IMR-90 (cell line): ENCODE results near the gene PPP2R2D. TPM values are rescaled to one million over a fixed set of nuclear protein-coding genes. Genes with fewer than 3 reads are reported as not detected.
A peak's percentile ranks its signal among the peaks of the same experiment; 100 is the strongest.

Source experiments
- ATAC-seq: fragments of 200-7000 bp; cut with Tn5 transposase; 2 replicates; pipeline ENCODE4 v1.9.1; 2020; ENCODE audit warnings: low read depth, mild to moderate bottlenecking, moderate library complexity
- BruUV-seq: library from RNA; stranded (reverse); fragments of 400-500 nt; replicated peaks from 2 replicates; lab custom pipeline; 2021; lab: Mats Ljungman, UMichigan
- CTCF ChIA-PET: fragments of 300-600 bp; formaldehyde crosslinking; extraction: SDS; loops from one replicate; lab custom pipeline; 2021; ENCODE audit warnings: antibody characterized with exemption; lab: Yijun Ruan, JAX
- POLR2A ChIA-PET: fragments of 300-600 bp; sonication (Branson Sonifier 250); formaldehyde crosslinking; loops from one replicate; lab custom pipeline; 2022; ENCODE audit warnings: antibody characterized with exemption; ENCODE audit not compliant: unreplicated experiment; lab: Charles Lee
- DNase-seq: peaks from one replicate; pipeline ENCODE4 v3.0.0; 2013
- H2AFZ ChIP-seq: replicated peaks from 2 replicates; pipeline ENCODE3; 2013; ENCODE audit warnings: low read length, mild to moderate bottlenecking; ENCODE audit not compliant: poor library complexity
- H2AK5ac ChIP-seq: 2 replicates; pipeline ENCODE4 v1.6.1; 2013; ENCODE audit warnings: low read depth, low read length, inconsistent platforms
- H2AK9ac ChIP-seq: replicated peaks from 2 replicates; pipeline ENCODE3; 2013; ENCODE audit warnings: mild to moderate bottlenecking, low read depth, low read length, moderate library complexity; ENCODE audit not compliant: poor library complexity
- H2BK120ac ChIP-seq: 2 replicates; pipeline ENCODE4 v1.6.1; 2013; ENCODE audit warnings: low read depth, low read length, inconsistent platforms
- H2BK15ac ChIP-seq: 3 replicates; pipeline ENCODE4 v1.6.1; 2013; ENCODE audit warnings: low read depth, low read length, inconsistent platforms
- H2BK20ac ChIP-seq: 2 replicates; pipeline ENCODE4 v1.6.1; 2013; ENCODE audit warnings: low read depth, mild to moderate bottlenecking, inconsistent platforms, low read length, moderate library complexity
- H2BK5ac ChIP-seq: 2 replicates; pipeline ENCODE4 v1.6.1; 2013; ENCODE audit warnings: mild to moderate bottlenecking, low read depth, low read length, inconsistent platforms; ENCODE audit not compliant: poor library complexity, severe bottlenecking
- H3K14ac ChIP-seq: replicated peaks from 2 replicates; pipeline ENCODE4 v1.6.1; 2013; ENCODE audit warnings: low read depth, low read length, inconsistent platforms
- H3K18ac ChIP-seq: 2 replicates; pipeline ENCODE4 v1.6.1; 2013; ENCODE audit warnings: low read depth, low read length, control low read depth
- H3K23ac ChIP-seq: 2 replicates; pipeline ENCODE4 v1.6.1; 2013; ENCODE audit warnings: low read depth, low read length, inconsistent platforms
- H3K27ac ChIP-seq: 2 replicates; pipeline ENCODE4 v1.5.1; 2013; ENCODE audit warnings: mild to moderate bottlenecking, control low read depth, low read length; ENCODE audit not compliant: insufficient read depth
- H3K27me3 ChIP-seq: 2 replicates; pipeline ENCODE4 v1.6.1; 2013; ENCODE audit warnings: low read length; ENCODE audit not compliant: control insufficient read depth, insufficient read depth
- H3K36me3 ChIP-seq: 2 replicates; pipeline ENCODE4 v1.6.1; 2013; ENCODE audit warnings: low read length, mixed read lengths; ENCODE audit not compliant: control insufficient read depth, insufficient read depth
- H3K4ac ChIP-seq: 2 replicates; pipeline ENCODE4 v1.6.1; 2013; ENCODE audit warnings: low read depth, low read length, inconsistent platforms
- H3K4me1 ChIP-seq: 2 replicates; pipeline ENCODE4 v1.6.1; 2013; ENCODE audit warnings: low read length, mixed read lengths; ENCODE audit not compliant: control insufficient read depth, insufficient read depth
- H3K4me2 ChIP-seq: 2 replicates; pipeline ENCODE4 v1.6.1; 2013; ENCODE audit warnings: low read depth, mild to moderate bottlenecking, control low read depth, low read length, moderate library complexity
- H3K4me3 ChIP-seq: 2 replicates; pipeline ENCODE4 v1.5.1; 2013; ENCODE audit warnings: low read depth, mild to moderate bottlenecking, control low read depth, low read length, moderate library complexity; ENCODE audit not compliant: insufficient read depth
- H3K56ac ChIP-seq: 2 replicates; pipeline ENCODE4 v1.6.1; 2013; ENCODE audit warnings: low read length, inconsistent platforms; ENCODE audit not compliant: insufficient read depth; ENCODE audit errors: extremely low read depth
- H3K79me1 ChIP-seq, 2 experiments: 2 replicates each; pipeline ENCODE4 v1.6.1; 2013; ENCODE audit warnings: low read length in 2 of 2, inconsistent platforms in 1 of 2, low read depth in 1 of 2
- H3K9ac ChIP-seq: 2 replicates; pipeline ENCODE4 v1.6.1; 2013; ENCODE audit warnings: low read depth, low read length, control low read depth
- H3K9me1 ChIP-seq: 2 replicates; pipeline ENCODE4 v1.6.1; 2013; ENCODE audit warnings: low read length, inconsistent platforms; ENCODE audit not compliant: insufficient read depth
- H3K9me3 ChIP-seq: 2 replicates; pipeline ENCODE4 v1.6.1; 2013; ENCODE audit warnings: low read length; ENCODE audit not compliant: control insufficient read depth, insufficient read depth
- H4K20me1 ChIP-seq: 2 replicates; pipeline ENCODE4 v1.6.1; 2013; ENCODE audit warnings: low read length, inconsistent platforms; ENCODE audit not compliant: insufficient read depth
- H4K5ac ChIP-seq: 2 replicates; pipeline ENCODE4 v1.6.1; 2013; ENCODE audit warnings: mild to moderate bottlenecking, low read depth, low read length, control low read depth
- H4K8ac ChIP-seq, 2 experiments: 2 replicates each; pipeline ENCODE4 v1.6.1; 2013; ENCODE audit warnings: low read depth in 2 of 2, low read length in 2 of 2, control low read depth in 1 of 2, inconsistent platforms in 1 of 2
- H4K91ac ChIP-seq: 2 replicates; pipeline ENCODE4 v1.6.1; 2013; ENCODE audit warnings: low read depth, low read length, inconsistent platforms; ENCODE audit not compliant: insufficient read depth
- CHD1 ChIP-seq: IDR thresholded peaks from 2 replicates; pipeline ENCODE4 v1.6.1; 2012; ENCODE audit warnings: low read depth, low read length, improper control_type of control experiment
- ELK1 ChIP-seq: fragments of 150-350 bp; IDR thresholded peaks from 2 replicates; pipeline ENCODE4 v1.6.1; 2016; ENCODE audit warnings: low read depth, mild to moderate bottlenecking, low read length, moderate library complexity, borderline replicate concordance
- FOS ChIP-seq: fragments of 150-350 bp; IDR thresholded peaks from 2 replicates; pipeline ENCODE4 v1.6.1; 2016; ENCODE audit warnings: low read depth, low read length
- MAFK ChIP-seq: IDR thresholded peaks from 2 replicates; pipeline ENCODE4 v1.6.1; 2012; ENCODE audit warnings: low read depth, low read length, improper control_type of control experiment
- MAZ ChIP-seq: IDR thresholded peaks from 2 replicates; pipeline ENCODE4 v1.6.1; 2012; ENCODE audit warnings: low read depth, mild to moderate bottlenecking, low read length, improper control_type of control experiment, moderate library complexity, borderline replicate concordance
- MXI1 ChIP-seq: IDR thresholded peaks from 2 replicates; pipeline ENCODE4 v1.6.1; 2012; ENCODE audit warnings: low read depth, mild to moderate bottlenecking, low read length, moderate library complexity, borderline replicate concordance
- POLR2A ChIP-seq: IDR thresholded peaks from 2 replicates; pipeline ENCODE4 v1.6.1; 2012; ENCODE audit warnings: mild to moderate bottlenecking, low read depth, low read length
- RAD21 ChIP-seq: IDR thresholded peaks from 2 replicates; pipeline ENCODE4 v1.6.1; 2012; ENCODE audit warnings: low read length, improper control_type of control experiment
- SMC3 ChIP-seq: fragments of 150-350 bp; IDR thresholded peaks from 2 replicates; pipeline ENCODE4 v1.6.1; 2016; ENCODE audit warnings: low read depth, mild to moderate bottlenecking, antibody characterized with exemption, low read length, moderate library complexity
- WGBS, 2 experiments: methylation state at CpG; one replicate each; pipeline versions ENCODE4 v1.1.5 to v1.1.7; 2013; ENCODE audit warnings: missing lambda C conversion rate in 2 of 2; ENCODE audit not compliant: insufficient read length in 1 of 2; ENCODE audit errors: extremely low coverage in 2 of 2; 5-methylcytosine and 5-hydroxymethylcytosine counted together
- dilution Hi-C: fragments of 300-500 bp; cut with HindIII; formaldehyde crosslinking; loops from one replicate; pipeline ENCODE4 v1.14.3; 2018; ENCODE audit warnings: low sequenced_read_pairs; ENCODE audit not compliant: unreplicated experiment
- in situ Hi-C: fragments of 300-500 bp; cut with MboI; formaldehyde crosslinking; loops from 3 replicates; pipeline ENCODE4 v1.14.3; 2019; ENCODE audit warnings: low sequenced_read_pairs, inconsistent platforms, mixed read lengths
- intact Hi-C: fragments of 100-400 bp; cut with micrococcal nuclease; formaldehyde crosslinking; loops from 2 replicates; pipeline ENCODE4 v1.10.0; 2022
- polyA plus RNA-seq, 3 experiments: library from polyadenylated mRNA; depleted of rRNA; stranded (reverse); fragments of >200 nt; gene quantifications; 2 replicates each; pipeline ENCODE4 v1.2.3, GENCODE V29; 2012; ENCODE audit warnings: low replicate concordance in 1 of 3
- total RNA-seq: library from RNA; depleted of rRNA; stranded (reverse); fragments of >200 nt; gene quantifications from 2 replicates; pipeline ENCODE4 v1.2.3, GENCODE V29; 2012
- TF ChIP-seq, protein P1 (sequence below): fragments of 150-350 bp; IDR thresholded peaks from 2 replicates; pipeline ENCODE4 v1.6.1; 2017; ENCODE audit warnings: mild to moderate bottlenecking, antibody characterized with exemption, low read length, low read depth

Gene PPP2R2D
- total and polyA plus RNA-seq, 2 of the 4 experiments (the other 2 are of a cell fraction), result 22.8 to 23.8 TPM

DNA sequence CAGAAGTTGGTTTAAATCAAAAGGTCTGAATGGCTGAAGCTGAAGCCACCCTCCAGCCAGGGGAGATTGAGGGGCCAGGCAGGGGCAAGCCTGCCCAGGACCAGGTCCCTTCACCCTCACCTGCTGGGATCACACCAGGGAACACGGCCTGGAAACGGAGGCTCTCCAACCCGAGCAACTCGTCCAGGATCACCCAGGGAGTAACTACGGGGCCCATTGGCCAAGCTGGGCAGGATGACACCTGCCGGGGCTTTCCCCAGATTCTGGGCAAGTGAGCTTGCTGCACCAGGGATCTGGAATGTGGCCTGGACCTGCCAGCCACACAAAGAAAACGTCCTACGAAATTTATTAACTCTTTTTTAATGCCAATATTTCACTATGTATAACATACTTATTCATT lies 30.4 kb upstream of the PPP2R2D start:
- Histone ChIP-seq H3K14ac (no peak overlapping the region), H4K91ac (no peak overlapping the region), H3K18ac (no peak overlapping the region), H4K8ac (no peak overlapping the region), H3K4ac (no peak overlapping the region), H2AFZ (peak overlapping the region; percentile 24), H3K27me3 (peaks cover 4% of the 10 kb centered on the region; the same call in 1 of the 2 replicates), H4K20me1 (no peaks in the 10 kb centered on the region), H3K27ac (no peak overlapping the region), H2BK5ac (no peak overlapping the region), H2BK15ac (no peak overlapping the region), H3K4me2 (no peak overlapping the region), H3K36me3 (no peaks in the 10 kb centered on the region), H3K9ac (no peak overlapping the region), H2AK5ac (no peak overlapping the region), H2AK9ac (no peak overlapping the region), H2BK20ac (no peak overlapping the region), H3K79me1 (no peaks in the 10 kb centered on the region), H2BK120ac (no peak overlapping the region), H3K23ac (no peak overlapping the region), H3K56ac (no peak overlapping the region), H3K4me3 (no peak overlapping the region), H3K4me1 (no peaks in the 10 kb centered on the region), H4K5ac (no peak overlapping the region), H3K9me1 (no peaks in the 10 kb centered on the region), H3K9me3 (no peaks in the 10 kb centered on the region)
- in situ Hi-C loops, result no loop called here
- CTCF ChIA-PET, result no interaction called here
- no TSS peak for BruUV-seq
- WGBS, 2 experiments, result 82% methylated on average over 6 of the region's 8 CpGs; no CpG with 5 or more reads in 1 of the 2 experiments
- intact Hi-C loops, result no loop called here
- ATAC-seq, result no peak
- TF ChIP-seq ELK1, result no peak
- TF ChIP-seq RAD21, result no peak
- no peak for TF ChIP-seq FOS
- no peak for TF ChIP-seq MAZ
- no peak for TF ChIP-seq MAFK
- TF ChIP-seq MXI1, result no peak
- no peak for TF ChIP-seq SMC3
- TF ChIP-seq, protein P1, sequence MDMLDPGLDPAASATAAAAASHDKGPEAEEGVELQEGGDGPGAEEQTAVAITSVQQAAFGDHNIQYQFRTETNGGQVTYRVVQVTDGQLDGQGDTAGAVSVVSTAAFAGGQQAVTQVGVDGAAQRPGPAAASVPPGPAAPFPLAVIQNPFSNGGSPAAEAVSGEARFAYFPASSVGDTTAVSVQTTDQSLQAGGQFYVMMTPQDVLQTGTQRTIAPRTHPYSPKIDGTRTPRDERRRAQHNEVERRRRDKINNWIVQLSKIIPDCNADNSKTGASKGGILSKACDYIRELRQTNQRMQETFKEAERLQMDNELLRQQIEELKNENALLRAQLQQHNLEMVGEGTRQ, result no peak
- no peak for TF ChIP-seq CHD1
- no peak for TF ChIP-seq POLR2A
- POLR2A ChIA-PET, result no interaction called here
- DNase-seq, result no peak
- dilution Hi-C loops, result no loop called here
